Measurements from ENCODE around the gene ZDHHC7. TPM values are rescaled to one million over a fixed set of nuclear protein-coding genes. Genes with fewer than 3 reads are reported as not detected.
A peak's percentile ranks its signal among the peaks of the same experiment; 100 is the strongest.
"Not testable (repeated sequence)": the region's sequence is repeated elsewhere in the genome, so short reads cannot be mapped to it uniquely, and the experiment has no call there.

The ZDHHC7 gene
- total RNA-seq, 1 donor from 2014 or later, result 21.1 TPM

- DNase-seq, result not testable (repeated sequence)
Observed at GRCh38 chr16:84938616-84939015, 72.7 kb downstream of the ZDHHC7 start.

GRCh38 chr16:84937196-84938005, 73.9 kb downstream of the ZDHHC7 start:
- DNase-seq, result peak; percentile 86

- no peak for DNase-seq
Observed at GRCh38 chr16:84933774-84934631, 77.3 kb downstream of the ZDHHC7 start.

GRCh38 chr16:84932681-84933080, 78.7 kb downstream of the ZDHHC7 start:
- DNase-seq, result no peak

GRCh38 chr16:84931506-84931905, 79.8 kb downstream of the ZDHHC7 start:
- DNase-seq, result no peak

- no peak for DNase-seq
Observed at GRCh38 chr16:84931107-84931494, 80.2 kb downstream of the ZDHHC7 start.

- DNase-seq, result no peak
Observed at GRCh38 chr16:84930298-84931106, 80.8 kb downstream of the ZDHHC7 start.

GRCh38 chr16:84929421-84930297, 81.7 kb downstream of the ZDHHC7 start:
- no peak for DNase-seq

- DNase-seq, result no peak
Observed at GRCh38 chr16:84928679-84929420, 82.5 kb downstream of the ZDHHC7 start.

- DNase-seq, result no peak
Observed at GRCh38 chr16:84927621-84928591, 83.4 kb downstream of the ZDHHC7 start.

- DNase-seq, result no peak
Observed at GRCh38 chr16:84926462-84926861, 84.9 kb downstream of the ZDHHC7 start.

- DNase-seq, result no peak
Observed at GRCh38 chr16:84925773-84926372, 85.5 kb downstream of the ZDHHC7 start.

GRCh38 chr16:84925092-84925772, 86.1 kb downstream of the ZDHHC7 start:
- no peak for DNase-seq

GRCh38 chr16:84924331-84925091, 86.8 kb downstream of the ZDHHC7 start:
- peak; percentile 36 for DNase-seq
